Stimulated activated CD4-positive, alpha-beta T cell treated with anti-CD3 and anti-CD28 coated beads, TNF-alpha, amount 100 ng/mL, for 4 hours (primary cell): Measurements from ENCODE around the gene CUX1.
"Not testable (repeated sequence)": the region's sequence is repeated elsewhere in the genome, so short reads cannot be mapped to it uniquely, and the experiment has no call there.

Experiments used
- DNase-seq, 3 experiments: peaks; one replicate each; pipeline ENCODE4 v3.0.0-alpha.2; 2020; ENCODE audit warnings: low read depth in 3 of 3

The CUX1 gene

GRCh38 chr7:102214477-102215072, 397.1 kb downstream of the CUX1 start:
- DNase-seq = no peak

DNA sequence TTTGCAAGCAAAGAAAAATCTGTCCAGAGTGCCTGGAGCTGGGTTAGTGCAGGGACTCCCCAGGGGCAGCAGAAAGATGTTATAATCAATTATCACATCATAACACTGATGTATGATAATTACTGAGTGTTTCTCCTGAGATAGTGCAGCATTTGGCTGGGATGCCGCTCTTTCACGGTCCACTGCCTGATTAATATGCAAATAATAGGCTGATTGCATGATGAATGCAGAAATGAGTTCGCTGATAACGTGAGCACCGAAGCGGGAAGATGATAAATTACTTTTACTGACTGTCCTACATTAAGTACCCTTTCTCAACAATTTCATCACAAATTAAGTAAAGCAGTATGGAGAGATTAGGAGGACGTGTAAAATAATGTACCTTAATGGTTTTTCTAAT, 397.8 kb downstream of the CUX1 start:
- no peak for DNase-seq

DNA sequence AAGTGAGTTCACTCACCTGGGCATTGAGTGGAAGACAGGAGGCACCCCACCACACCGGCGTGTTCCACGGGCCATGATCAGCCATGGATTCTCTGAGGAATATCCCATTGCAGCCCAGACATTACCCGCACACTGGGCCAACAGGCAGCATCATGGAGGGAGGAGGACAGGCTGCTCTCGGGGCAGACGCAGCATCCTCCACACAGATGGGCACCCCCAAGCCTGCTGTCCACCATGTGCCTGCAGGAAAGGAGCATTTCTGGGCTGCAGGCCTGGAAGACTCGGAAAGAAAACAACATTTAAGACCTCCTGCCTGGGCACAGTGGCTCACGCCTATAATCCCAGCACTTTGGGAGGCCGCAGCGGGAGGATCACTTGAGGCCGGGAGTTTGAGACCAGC, 398.3 kb downstream of the CUX1 start:
- no peak for DNase-seq

- no peak for DNase-seq
Measured at GRCh38 chr7:102216573-102217314, 399.3 kb downstream of the CUX1 start.

- DNase-seq = no peak
Measured at GRCh38 chr7:102220229-102220850, 402.9 kb downstream of the CUX1 start.

GRCh38 chr7:102220960-102221800, 403.8 kb downstream of the CUX1 start:
- no peak for DNase-seq

DNA sequence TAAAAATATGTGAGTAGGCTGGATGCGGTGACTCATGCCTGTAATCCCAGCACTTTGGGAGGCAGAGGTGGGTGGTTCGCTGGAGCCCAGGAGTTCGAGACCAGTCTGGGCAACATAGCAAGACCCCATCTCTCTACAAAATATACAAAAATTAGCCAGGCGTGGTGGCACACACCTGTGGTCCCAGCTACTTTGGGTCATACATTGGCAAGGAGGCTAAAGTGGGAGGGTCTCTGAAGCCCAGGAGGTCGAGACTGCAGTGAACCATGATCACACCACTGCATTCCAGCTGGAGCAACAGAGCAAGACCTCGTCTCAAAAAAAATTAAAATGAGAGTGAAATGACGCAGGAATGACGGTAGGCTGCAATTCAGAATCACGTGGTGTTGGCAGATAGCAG, 404.5 kb downstream of the CUX1 start:
- no peak for DNase-seq

GRCh38 chr7:102222445-102222844, 405.0 kb downstream of the CUX1 start:
- no peak for DNase-seq

GRCh38 chr7:102223184-102223583, 405.8 kb downstream of the CUX1 start:
- no peak for DNase-seq

GRCh38 chr7:102225025-102225424, 407.6 kb downstream of the CUX1 start:
- no peak for DNase-seq

GRCh38 chr7:102227371-102227770, 409.9 kb downstream of the CUX1 start:
- DNase-seq = no peak

DNA sequence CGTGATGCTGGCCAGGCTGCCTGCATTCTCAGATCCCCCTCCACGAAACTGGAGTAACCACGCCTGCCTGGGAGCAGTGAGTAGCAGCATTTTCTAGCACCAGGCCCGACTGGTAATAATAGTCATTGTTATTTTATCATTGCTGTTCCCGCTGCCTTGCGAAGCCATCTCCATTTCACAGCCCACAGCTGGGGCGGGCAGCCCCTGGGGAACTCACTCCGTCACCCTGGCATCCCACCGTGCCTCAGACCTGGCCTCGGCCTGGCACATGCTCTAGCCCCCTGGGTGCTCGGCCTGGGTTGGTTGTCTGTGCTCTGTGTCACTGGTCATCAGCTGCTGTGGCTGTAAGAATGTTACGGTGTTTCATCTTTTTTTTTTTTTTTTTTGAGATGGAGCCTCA, 411.5 kb downstream of the CUX1 start:
- DNase-seq = no peak

- not testable (repeated sequence) for DNase-seq
Measured at GRCh38 chr7:102230162-102230561, 412.7 kb downstream of the CUX1 start.

DNA sequence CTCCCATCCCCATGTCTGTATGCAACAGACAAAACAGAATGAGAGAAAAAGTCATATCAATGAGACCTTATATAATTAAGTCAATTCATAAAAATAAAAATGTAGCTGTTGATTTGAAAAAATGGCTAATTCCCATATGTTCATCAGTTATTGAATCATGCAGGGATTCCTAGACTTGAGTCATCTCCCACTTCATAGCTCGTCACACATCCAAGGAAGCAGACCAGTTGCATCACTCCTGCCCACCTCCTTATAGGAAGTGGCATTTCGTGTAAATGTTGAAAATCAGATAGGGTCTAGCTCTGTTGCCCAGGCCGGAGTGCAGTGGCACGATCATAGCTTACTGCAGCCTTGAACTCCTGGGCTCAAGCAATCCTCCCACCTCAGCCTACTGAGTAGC, 413.2 kb downstream of the CUX1 start:
- no peak for DNase-seq

- DNase-seq = no peak
Measured at GRCh38 chr7:102232611-102233286, 415.3 kb downstream of the CUX1 start.

GRCh38 chr7:102234131-102234530, 416.7 kb downstream of the CUX1 start:
- DNase-seq = no peak

DNA sequence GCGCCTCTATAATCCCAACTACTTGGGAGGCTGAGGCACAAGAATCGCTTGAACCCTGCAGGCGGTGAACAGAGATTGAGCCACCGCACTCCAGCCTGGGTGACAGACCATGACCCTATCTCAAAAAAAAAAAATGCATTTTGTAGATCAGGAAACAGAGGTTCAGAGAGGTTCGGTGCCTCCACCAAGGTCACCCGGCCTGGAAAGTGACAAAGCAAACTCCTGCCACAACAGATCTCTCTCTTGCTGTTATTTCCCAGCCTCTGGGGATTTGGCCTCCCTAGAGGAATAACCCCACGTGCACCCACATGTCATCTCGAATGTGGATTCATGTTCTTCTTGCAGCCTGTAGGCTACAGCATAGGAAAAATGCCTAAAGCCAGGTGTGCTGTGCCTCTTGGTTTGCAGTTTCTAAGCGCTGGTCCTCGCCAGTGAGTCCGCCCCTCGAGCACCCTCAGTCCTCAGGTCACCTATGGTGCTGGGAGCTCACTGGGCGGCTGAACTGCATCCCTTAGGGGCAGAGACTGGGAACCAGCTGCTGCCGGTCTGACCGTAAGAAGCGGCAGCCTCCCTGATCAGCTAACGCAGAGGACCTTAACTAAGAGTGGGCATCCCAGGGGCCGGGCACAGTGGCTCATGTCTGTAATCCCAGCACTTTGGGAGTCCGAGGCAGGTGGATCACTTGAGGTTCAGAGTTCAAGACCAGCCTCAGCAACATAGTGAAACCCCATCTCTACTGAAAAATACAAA, 417.6 kb downstream of the CUX1 start:
- DNase-seq = no peak

DNA sequence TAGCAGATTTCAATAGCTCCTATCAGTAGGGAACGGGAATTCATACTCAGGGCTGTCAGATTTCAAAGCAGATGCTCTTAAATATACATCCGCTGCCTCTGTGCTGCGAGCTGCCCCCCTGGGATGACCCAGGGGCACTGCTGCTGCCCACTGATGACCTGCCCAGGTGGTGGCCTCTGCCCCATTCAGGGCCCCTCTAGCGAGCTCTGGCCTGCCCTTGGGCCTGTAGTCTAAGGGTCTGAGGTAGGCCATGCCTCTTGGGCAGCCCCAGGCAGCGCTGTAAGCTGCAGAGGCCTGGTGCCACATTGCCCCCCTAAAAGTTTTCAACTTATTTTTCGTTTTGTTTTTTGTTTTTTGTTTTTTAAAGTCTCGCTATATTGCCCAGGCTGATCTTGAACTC, 418.7 kb downstream of the CUX1 start:
- DNase-seq = no peak

- peak; percentile 4 to 14 (median 10) for DNase-seq
Measured at GRCh38 chr7:102236592-102237287, 419.3 kb downstream of the CUX1 start.

GRCh38 chr7:102239206-102239820, 421.9 kb downstream of the CUX1 start:
- DNase-seq = no peak
